CMK (cell line): ENCODE results near the gene CTNND1.
"Not testable (repeated sequence)": the region's sequence is repeated elsewhere in the genome, so short reads cannot be mapped to it uniquely, and the experiment has no call there.

Source experiments
- DNase-seq: peaks from one replicate; pipeline ENCODE4 v3.0.0-alpha.2; 2010; ENCODE audit warnings: low read depth

CTNND1 gene

DNA sequence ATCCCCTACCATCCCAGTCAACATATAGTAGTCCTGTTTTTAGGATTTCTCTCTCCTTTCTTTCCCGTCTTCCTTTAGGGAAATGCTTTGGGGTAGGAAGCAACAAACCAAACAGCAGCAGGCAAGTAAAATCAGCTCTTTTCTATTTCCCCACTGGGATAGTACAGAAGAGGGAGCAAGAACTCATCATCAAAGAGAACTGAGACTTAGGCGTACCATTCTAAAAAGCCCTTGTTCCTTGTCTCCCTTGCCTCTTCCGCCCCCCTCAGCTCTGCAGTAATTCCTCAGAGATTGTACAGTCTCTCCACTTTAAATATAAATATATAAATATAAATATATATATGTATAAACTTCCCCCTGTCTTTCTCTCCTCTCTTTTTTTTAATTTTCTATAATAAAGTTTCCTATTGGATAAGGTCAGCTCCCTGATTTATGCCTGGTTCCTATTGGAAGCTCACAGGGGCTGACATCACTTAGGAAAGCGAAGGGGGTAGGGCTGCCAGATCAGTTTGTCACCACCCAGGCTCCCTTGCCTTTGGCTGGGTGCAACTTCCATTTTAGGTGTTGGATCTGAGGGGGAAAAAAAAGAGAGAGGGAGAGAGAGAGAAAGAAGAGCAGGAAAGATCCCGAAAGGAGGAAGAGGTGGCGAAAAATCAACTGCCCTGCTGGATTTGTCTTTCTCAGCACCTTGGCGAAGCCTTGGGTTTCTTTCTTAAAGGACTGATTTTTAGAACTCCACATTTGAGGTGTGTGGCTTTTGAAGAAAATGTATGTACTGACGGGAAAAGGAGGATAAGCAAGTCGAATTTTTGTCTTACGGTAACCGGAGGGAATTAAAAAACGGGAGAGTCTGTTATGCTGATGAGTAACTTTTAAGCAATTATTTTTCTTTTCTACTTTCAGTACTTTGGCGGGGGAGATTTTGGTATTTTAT, at the start of gene CTNND1:
TSS of gene CTNND1 (plus strand) at position 502 of the 934 bp plus-strand sequence. CDS start 29,677 bp downstream, outside the sequence.
- DNase-seq, result no peak

GRCh38 chr11:57712256-57713150, 49.1 kb upstream of the CTNND1 start, which contains the start of gene TMX2:
Gene TMX2, plus strand, starts transcription at chr11:57712593. Its CDS starts 26 bp downstream, at chr11:57712619.
- DNase-seq, result peak; percentile 83

GRCh38 chr11:57713835-57714234, 47.8 kb upstream of the CTNND1 start:
- no peak for DNase-seq

DNA sequence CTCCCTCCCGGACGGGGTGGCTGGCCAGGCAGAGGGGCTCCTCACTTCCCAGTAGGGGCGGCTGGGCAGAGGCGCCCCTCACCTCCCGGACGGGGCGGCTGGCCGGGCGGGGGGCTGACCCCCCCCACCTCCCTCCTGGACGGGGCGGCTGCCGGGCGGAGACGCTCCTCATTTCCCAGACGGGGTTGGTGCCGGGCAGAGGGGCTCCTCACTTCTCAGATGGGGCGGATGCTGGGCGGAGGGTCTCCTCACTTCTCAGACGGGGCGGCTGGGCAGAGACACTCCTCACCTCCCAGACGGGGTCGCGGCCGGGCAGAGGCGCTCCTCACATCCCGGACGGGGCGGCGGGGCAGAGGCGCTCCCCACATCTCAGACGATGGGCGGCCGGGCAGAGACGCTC, 44.9 kb upstream of the CTNND1 start:
- not testable (repeated sequence) for DNase-seq

DNA sequence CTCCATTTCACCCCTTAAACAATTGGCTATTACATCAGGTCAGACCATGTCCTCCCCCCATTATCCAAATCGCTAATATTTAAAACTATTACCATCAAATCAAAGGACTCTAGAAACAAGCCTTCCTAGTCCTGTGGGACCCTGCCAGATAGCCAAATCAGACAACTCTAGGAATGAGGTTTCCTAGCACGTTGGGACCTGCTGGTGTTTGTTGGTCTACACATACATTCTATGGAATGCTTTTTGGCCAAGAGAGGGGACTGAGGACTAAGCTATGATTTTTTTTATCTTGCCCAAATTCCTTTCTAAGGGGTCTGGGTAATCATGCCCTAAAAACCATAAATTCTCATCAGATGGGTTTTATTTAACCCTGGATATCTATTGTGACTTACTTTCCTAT, 34.4 kb upstream of the CTNND1 start:
- no peak for DNase-seq

- DNase-seq, result no peak
Measured at GRCh38 chr11:57728829-57729228, 32.8 kb upstream of the CTNND1 start.

GRCh38 chr11:57729479-57729878, 32.1 kb upstream of the CTNND1 start:
- DNase-seq, result no peak

DNA sequence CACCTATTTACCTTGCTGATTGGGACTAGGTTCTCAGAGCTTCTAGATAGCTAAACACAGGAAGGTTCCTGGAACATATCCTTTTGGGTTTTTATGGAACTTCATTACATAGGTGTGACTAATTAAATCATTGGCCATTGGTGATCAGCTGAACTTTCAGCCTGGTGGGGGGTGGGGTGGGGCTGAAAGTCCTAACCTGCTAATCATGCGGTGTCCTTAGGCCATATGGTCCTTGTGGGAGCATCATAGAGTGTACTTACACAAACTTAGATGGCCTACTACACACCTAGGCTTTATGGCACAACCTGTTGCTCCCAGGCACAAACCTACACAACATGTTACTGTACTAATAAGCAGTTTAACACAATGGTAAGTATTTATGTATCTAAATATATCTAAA, 28.9 kb upstream of the CTNND1 start:
- no peak for DNase-seq

GRCh38 chr11:57735619-57736298, 25.8 kb upstream of the CTNND1 start:
- no peak for DNase-seq

DNA sequence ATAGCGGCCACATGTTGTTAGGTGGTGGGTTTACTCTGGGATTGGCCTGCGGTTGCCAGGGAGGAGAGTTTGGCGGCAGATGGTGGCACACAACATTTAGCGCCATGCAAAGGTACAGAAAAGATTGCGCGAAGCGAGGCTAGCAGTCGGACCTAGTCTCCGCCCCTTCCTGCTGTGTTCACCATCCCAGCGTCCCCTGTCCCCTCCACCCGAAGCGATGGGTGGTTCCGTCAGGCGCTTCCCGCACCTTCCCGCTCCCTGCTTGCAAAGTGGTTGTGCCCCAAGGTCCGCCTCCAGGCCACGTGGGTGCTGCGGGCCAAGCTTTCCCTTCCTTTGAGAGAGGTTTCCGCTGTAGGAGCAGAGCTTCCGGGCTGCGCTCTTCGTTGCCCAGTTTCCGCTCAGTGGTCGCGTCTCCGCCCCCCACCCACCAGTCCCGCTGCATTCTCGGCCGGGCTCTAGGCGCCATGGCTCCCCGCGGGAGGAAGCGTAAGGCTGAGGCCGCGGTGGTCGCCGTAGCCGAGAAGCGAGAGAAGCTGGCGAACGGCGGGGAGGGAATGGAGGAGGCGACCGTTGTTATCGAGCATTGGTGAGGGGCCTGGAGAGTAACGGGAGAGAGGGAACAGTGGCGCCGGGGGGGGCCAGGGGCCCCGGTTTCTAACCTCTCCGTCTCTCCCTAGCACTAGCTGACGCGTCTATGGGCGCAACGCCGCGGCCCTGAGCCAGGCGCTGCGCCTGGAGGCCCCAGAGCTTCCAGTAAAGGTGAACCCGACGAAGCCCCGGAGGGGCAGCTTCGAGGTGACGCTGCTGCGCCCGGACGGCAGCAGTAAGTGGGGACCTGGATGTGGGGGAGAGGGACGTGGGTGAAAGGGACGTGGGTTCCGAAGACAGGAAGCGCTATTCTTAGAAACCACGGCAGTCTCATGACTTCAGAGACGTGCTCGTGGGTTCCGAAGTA, 20.2 kb upstream of the CTNND1 start, which contains the start of gene SELENOH:
TSS of gene SELENOH (plus strand) at position 360 of the 955 bp plus-strand sequence. CDS start at position 465, 105 bp downstream.
- DNase-seq, result peak; percentile 94

GRCh38 chr11:57742087-57742452, 19.5 kb upstream of the CTNND1 start:
- DNase-seq, result no peak

DNA sequence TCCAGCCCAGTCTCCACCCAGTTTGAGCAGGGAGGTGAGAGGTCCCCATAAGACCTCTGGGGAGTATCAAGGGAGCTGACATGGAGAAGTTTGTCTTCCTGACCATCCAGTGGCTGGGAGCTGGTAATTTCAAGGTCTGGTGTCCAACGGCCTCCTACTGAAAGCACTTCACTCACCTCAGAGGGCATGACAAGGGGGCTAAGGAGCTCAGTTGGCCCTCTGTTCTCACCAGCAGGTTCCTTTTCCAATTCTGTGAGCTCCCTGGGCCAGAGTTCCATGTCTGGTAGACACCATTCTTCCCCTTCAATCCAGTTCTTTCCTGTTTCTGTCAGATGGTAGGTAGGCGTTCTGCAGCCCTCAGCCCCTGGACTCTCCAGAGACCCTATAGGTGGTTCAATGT, 17.2 kb upstream of the CTNND1 start:
- DNase-seq, result no peak

DNA sequence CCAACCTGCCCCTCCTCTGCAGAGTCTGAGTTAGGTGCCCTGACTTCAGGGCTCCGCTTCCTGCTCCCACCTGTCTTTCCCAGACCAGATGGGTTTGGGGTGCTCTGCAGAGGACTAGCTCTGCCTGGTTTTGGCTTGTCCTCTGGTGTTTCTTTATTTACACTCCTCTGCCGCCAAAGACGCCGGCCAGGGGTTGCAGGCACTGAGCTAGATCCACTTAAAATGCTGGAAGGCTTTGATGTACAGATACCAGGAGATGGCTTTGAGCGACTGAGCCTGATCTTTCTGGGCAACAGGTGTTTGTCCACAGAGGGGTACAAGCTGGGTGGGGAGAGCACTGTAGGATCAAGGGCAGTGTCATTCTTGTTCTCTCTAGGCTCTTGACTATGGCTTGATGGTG, 16.4 kb upstream of the CTNND1 start:
- DNase-seq, result no peak

- DNase-seq, result no peak
Measured at GRCh38 chr11:57746920-57747319, 14.7 kb upstream of the CTNND1 start.

DNA sequence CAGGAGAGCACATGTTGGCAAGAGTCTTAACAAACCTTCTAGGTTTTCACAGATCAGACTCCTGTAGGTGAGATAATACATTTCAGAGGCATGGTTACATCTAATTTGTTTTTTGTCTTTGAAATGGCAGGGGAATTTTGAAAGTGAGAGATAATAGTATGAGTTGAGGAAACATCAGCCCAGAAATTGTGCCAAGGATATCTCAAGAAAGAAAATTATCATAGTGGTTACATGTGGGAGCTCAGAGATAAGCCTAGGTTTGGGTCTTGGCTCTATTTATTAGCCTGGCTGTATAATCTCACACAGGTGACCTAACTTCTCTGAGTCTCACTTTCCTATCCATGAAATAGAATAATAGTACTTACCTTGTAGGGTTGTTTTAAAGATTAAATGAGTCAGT, 10.4 kb upstream of the CTNND1 start:
- no peak for DNase-seq

DNA sequence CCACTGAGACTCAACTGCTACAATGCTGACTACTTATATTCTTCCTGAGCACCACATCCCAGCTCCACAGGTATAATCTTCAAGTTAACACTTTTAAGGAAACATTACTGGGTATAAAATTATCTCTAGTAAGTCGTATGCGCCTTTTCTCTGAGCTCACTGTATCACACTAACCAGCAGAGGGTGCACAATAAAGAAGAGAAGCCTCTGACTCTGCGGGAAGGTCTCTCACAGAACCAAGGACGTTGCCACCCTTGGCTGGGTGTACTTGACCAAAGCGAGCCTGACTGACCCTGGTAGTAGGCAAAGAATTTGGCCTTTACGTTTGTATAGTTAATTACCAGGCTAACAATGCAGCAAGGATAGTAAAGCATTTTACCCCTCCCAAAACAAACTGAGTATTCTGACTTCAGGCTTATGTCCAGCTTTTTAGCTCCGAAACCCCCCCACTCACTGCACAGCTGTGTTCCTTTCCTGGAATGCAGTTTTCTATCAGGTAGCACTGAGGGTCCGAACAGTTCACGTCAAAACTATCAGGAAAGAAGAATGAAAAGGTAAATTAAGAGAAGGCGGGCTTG, 9.8 kb upstream of the CTNND1 start, which contains the start of gene BTBD18:
TSS of gene BTBD18 (minus strand) at position 144 of the 578 bp plus-strand sequence. CDS start 631 bp downstream, outside the sequence.
- no peak for DNase-seq

GRCh38 chr11:57752954-57753353, 8.6 kb upstream of the CTNND1 start:
- DNase-seq, result no peak

DNA sequence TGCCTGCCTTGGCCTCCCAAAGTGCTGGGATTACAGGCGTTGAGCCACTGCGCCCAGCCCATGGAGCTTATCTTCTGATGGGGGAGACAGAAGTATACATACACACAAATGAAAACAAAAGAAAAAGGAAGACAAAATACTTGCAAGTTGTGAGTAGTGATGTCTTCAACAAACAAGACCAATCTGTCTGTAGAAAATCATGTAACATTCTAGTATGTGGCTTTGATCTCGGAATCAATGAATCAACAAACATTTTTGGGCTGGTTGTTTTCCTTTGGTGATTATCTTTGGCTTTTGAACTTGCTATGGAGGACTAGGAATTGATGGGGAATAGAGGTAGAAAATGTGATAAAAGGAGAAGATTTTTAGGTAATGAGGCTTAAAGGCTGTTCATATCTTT, 3.4 kb upstream of the CTNND1 start:
- no peak for DNase-seq

DNA sequence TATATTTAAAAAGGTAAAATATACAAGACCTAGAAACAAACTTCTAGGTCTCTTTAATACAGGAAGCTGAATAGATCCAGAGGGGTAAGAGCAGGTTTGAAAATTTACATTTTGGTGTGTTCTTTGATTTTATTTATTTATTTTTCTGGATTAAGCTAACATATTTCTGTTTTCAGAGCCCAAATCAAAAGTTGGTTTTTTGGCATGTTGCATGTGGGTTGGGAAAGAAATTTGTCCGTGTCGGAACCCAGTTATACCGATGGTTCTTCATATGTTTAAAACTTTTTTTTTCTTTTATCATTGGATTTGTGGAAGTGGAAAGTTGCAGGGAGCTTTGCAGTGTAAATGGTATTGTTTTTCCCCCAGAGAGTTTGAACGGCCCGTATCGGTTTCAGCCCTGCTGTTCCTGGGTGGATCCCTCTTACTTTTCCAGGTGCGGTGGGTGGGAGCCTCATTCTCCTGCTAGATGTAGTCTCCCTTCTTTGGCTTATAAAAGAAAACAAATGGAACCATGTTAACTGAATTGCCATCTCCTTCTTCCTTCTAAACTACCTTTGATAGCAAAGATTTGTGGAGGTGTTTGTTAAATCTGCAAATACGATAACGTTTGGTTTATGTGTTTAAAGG, 746 bp downstream of the CTNND1 start:
- DNase-seq, result no peak

- no peak for DNase-seq
Measured at GRCh38 chr11:57763568-57763967, 2.0 kb downstream of the CTNND1 start.
